Coronary artery (tissue), 2 donors: ENCODE measurements around the gene POU4F3.
"Not testable (repeated sequence)": the region's sequence is repeated elsewhere in the genome, so short reads cannot be mapped to it uniquely, and the experiment has no call there.

Experiments used
- DNase-seq: peaks from one replicate; pipeline ENCODE4 v3.0.0-alpha.2; 2017; ENCODE audit warnings: low spot score
- H3K27ac ChIP-seq, 2 donors: fragments of 200-600 bp; sonication (generic); one replicate each; pipeline ENCODE4 v1.5.1; 2016 to 2019
- H3K4me3 ChIP-seq: fragments of 200-600 bp; sonication (generic); 2 replicates; pipeline ENCODE4 v1.5.1; 2016; ENCODE audit warnings: mild to moderate bottlenecking, moderate library complexity
- CTCF ChIP-seq: fragments of 200-600 bp; sonication (generic); IDR thresholded peaks from one replicate; pipeline ENCODE4 v1.5.1; 2019; ENCODE audit warnings: antibody characterized with exemption

Gene POU4F3

GRCh38 chr5:146338774-146339714 is at the start of gene POU4F3:
Gene POU4F3, plus strand, starts transcription at chr5:146338839. Its CDS starts 274 bp downstream, at chr5:146339113.
- no peak within 1 kb of the TSS for H3K4me3 ChIP-seq
- no peak for DNase-seq
- H3K27ac ChIP-seq: no peak within 1 kb of the TSS
- no peak for TF ChIP-seq CTCF

GRCh38 chr5:146290318-146290717 is 48.3 kb upstream of the POU4F3 start:
- DNase-seq: no peak
- TF ChIP-seq CTCF: no peak
- Histone ChIP-seq H3K27ac (no peak overlapping the region), H3K4me3 (no peak overlapping the region)

- no peak for DNase-seq
- no peak for TF ChIP-seq CTCF
- H3K4me3 ChIP-seq: no peak overlapping the region
- no peak overlapping the region for H3K27ac ChIP-seq
Measured at GRCh38 chr5:146291421-146292074, 47.1 kb upstream of the POU4F3 start.

GRCh38 chr5:146296245-146296644 is 42.4 kb upstream of the POU4F3 start:
- TF ChIP-seq CTCF: no peak
- no peak for DNase-seq
- no peak overlapping the region for H3K27ac ChIP-seq
- no peak overlapping the region for H3K4me3 ChIP-seq

GRCh38 chr5:146298920-146299319 is 39.7 kb upstream of the POU4F3 start:
- not testable (repeated sequence) for H3K4me3 ChIP-seq, H3K27ac ChIP-seq, DNase-seq

GRCh38 chr5:146301626-146302025 is 37.0 kb upstream of the POU4F3 start:
- no peak for DNase-seq

More at GRCh38 chr5:146301626-146302025, 37.0 kb upstream of the POU4F3 start:
- Histone ChIP-seq H3K27ac (no peak overlapping the region), H3K4me3 (no peak overlapping the region)
- no peak for TF ChIP-seq CTCF
